HCEC 1CT (cell line): ENCODE data around the gene ACTL6B.
A peak's percentile ranks its signal among the peaks of the same experiment; 100 is the strongest.
"Not testable (repeated sequence)": the region's sequence is repeated elsewhere in the genome, so short reads cannot be mapped to it uniquely, and the experiment has no call there.

Experiments
- DNase-seq: peaks from one replicate; pipeline ENCODE4 v3.0.0-alpha.2; 2017

ACTL6B gene

GRCh38 chr7:100671353-100672327 is 15.4 kb upstream of the ACTL6B start:
- no peak for DNase-seq

GRCh38 chr7:100670074-100670473 is 13.8 kb upstream of the ACTL6B start:
- no peak for DNase-seq

- DNase-seq, result not testable (repeated sequence)
These were observed 12.9 kb upstream of the ACTL6B start for GRCh38 chr7:100669106-100669505.

GRCh38 chr7:100668069-100668449 is 11.8 kb upstream of the ACTL6B start:
- no peak for DNase-seq

GRCh38 chr7:100667331-100668068 is 11.3 kb upstream of the ACTL6B start:
- no peak for DNase-seq

GRCh38 chr7:100665168-100665726 is 9.0 kb upstream of the ACTL6B start:
- DNase-seq, result no peak

GRCh38 chr7:100662194-100662776 is 6.0 kb upstream of the ACTL6B start:
- DNase-seq, result not testable (repeated sequence)

GRCh38 chr7:100654908-100655831 is 1.1 kb downstream of the ACTL6B start:
- no peak for DNase-seq

GRCh38 chr7:100649826-100650565 is 6.3 kb downstream of the ACTL6B start:
- no peak for DNase-seq

- no peak for DNase-seq
These were observed 13.7 kb downstream of the ACTL6B start for GRCh38 chr7:100642534-100642907.

- DNase-seq, result no peak
These were observed 14.3 kb downstream of the ACTL6B start for GRCh38 chr7:100641860-100642533.

GRCh38 chr7:100641463-100641859 is 14.8 kb downstream of the ACTL6B start, which contains the start of gene TFR2:
TSS of gene TFR2 (minus strand) at chr7:100641552. CDS start at chr7:100641509, 43 bp downstream.
- DNase-seq, result no peak

GRCh38 chr7:100640517-100641440 is 15.5 kb downstream of the ACTL6B start:
- DNase-seq, result no peak

- no peak for DNase-seq
These were observed 16.2 kb downstream of the ACTL6B start for GRCh38 chr7:100639995-100640516.

GRCh38 chr7:100632951-100633717 is 23.1 kb downstream of the ACTL6B start:
- DNase-seq, result no peak

GRCh38 chr7:100630066-100630465 is 26.2 kb downstream of the ACTL6B start:
- no peak for DNase-seq

GRCh38 chr7:100629117-100629716 is 27.0 kb downstream of the ACTL6B start:
- peak; percentile 38 for DNase-seq

- no peak for DNase-seq
These were observed 29.1 kb downstream of the ACTL6B start for GRCh38 chr7:100627238-100627549.
